H9 (cell line): ENCODE measurements around the gene ABCB1. TPM values are rescaled to one million over a fixed set of nuclear protein-coding genes. Genes with fewer than 3 reads are reported as not detected.

ENCODE experiments used
- DNase-seq: peaks from one replicate; pipeline ENCODE4 v3.0.0-alpha.2; 2017
- H2AFZ ChIP-seq: one replicate; pipeline ENCODE4 v1.6.1; 2013; ENCODE audit warnings: mild to moderate bottlenecking, low read length, control low read depth, moderate library complexity
- H2AK5ac ChIP-seq: 2 replicates; pipeline ENCODE4 v1.6.1; 2013; ENCODE audit warnings: low read length, control low read depth, mixed read lengths; ENCODE audit not compliant: insufficient read length
- H2BK120ac ChIP-seq: one replicate; pipeline ENCODE4 v1.6.1; 2013; ENCODE audit warnings: low read depth, mild to moderate bottlenecking, low read length, control low read depth, inconsistent platforms; ENCODE audit not compliant: poor library complexity, severe bottlenecking
- H2BK12ac ChIP-seq: 2 replicates; pipeline ENCODE4 v1.6.1; 2013; ENCODE audit warnings: low read length, control low read depth, mixed read lengths, low read depth; ENCODE audit not compliant: insufficient read length
- H2BK15ac ChIP-seq: 2 replicates; pipeline ENCODE4 v1.6.1; 2013; ENCODE audit warnings: low read depth, low read length, control low read depth
- H2BK20ac ChIP-seq: one replicate; pipeline ENCODE4 v1.6.1; 2013; ENCODE audit warnings: low read depth, mild to moderate bottlenecking, low read length, control low read depth, inconsistent platforms; ENCODE audit not compliant: poor library complexity, severe bottlenecking
- H2BK5ac ChIP-seq: 2 replicates; pipeline ENCODE4 v1.6.1; 2013; ENCODE audit warnings: low read length, control low read depth, mixed read lengths; ENCODE audit not compliant: insufficient read length
- H3K14ac ChIP-seq: 2 replicates; pipeline ENCODE4 v1.6.1; 2013; ENCODE audit warnings: low read length, control low read depth; ENCODE audit not compliant: insufficient read depth
- H3K18ac ChIP-seq: 2 replicates; pipeline ENCODE4 v1.6.1; 2013; ENCODE audit warnings: low read depth, mild to moderate bottlenecking, mixed read lengths, low read length, control low read depth; ENCODE audit not compliant: insufficient read length
- H3K23ac ChIP-seq: 2 replicates; pipeline ENCODE4 v1.6.1; 2013; ENCODE audit warnings: low read length, control low read depth, mixed read lengths, low read depth; ENCODE audit not compliant: insufficient read length
- H3K23me2 ChIP-seq: 2 replicates; pipeline ENCODE4 v1.6.1; 2013; ENCODE audit warnings: low read depth, mild to moderate bottlenecking, mixed read lengths, low read length, control low read depth; ENCODE audit not compliant: insufficient read length, poor library complexity, severe bottlenecking
- H3K27ac ChIP-seq: 2 replicates; pipeline ENCODE4 v1.5.1; 2013; ENCODE audit warnings: low read length, control low read depth, mixed read lengths, low read depth; ENCODE audit not compliant: insufficient read length
- H3K27me3 ChIP-seq: 2 replicates; pipeline ENCODE4 v1.6.1; 2013; ENCODE audit warnings: low read length, control low read depth, inconsistent platforms; ENCODE audit not compliant: insufficient read depth
- H3K4ac ChIP-seq: 2 replicates; pipeline ENCODE4 v1.6.1; 2013; ENCODE audit warnings: low read depth, mild to moderate bottlenecking, control low read depth, inconsistent platforms, low read length, moderate library complexity
- H3K4me1 ChIP-seq: 2 replicates; pipeline ENCODE4 v1.6.1; 2013; ENCODE audit warnings: low read length, control low read depth, inconsistent platforms; ENCODE audit not compliant: insufficient read depth
- H3K4me2 ChIP-seq: 2 replicates; pipeline ENCODE4 v1.6.1; 2013; ENCODE audit warnings: low read length, control low read depth, mixed read lengths; ENCODE audit not compliant: insufficient read length, insufficient read depth
- H3K56ac ChIP-seq: 2 replicates; pipeline ENCODE4 v1.6.1; 2013; ENCODE audit warnings: low read depth, mild to moderate bottlenecking, mixed read lengths, low read length, control low read depth; ENCODE audit not compliant: insufficient read length
- H3K79me1 ChIP-seq: 2 replicates; pipeline ENCODE4 v1.6.1; 2013; ENCODE audit warnings: low read depth, mild to moderate bottlenecking, moderate library complexity, low read length, control low read depth, inconsistent platforms; ENCODE audit not compliant: insufficient read depth, poor library complexity, severe bottlenecking
- H3K79me2 ChIP-seq: 2 replicates; pipeline ENCODE4 v1.6.1; 2013; ENCODE audit warnings: low read length, control low read depth, inconsistent platforms; ENCODE audit not compliant: insufficient read depth
- H3K9ac ChIP-seq: 2 replicates; pipeline ENCODE4 v1.6.1; 2013; ENCODE audit warnings: low read length, control low read depth, mixed read lengths; ENCODE audit not compliant: insufficient read length; ENCODE audit errors: extremely low read depth
- H3K9me3 ChIP-seq: one replicate; pipeline ENCODE4 v1.6.1; 2013; ENCODE audit warnings: low read depth, low read length, inconsistent platforms; ENCODE audit not compliant: control insufficient read depth
- H3T11ph ChIP-seq: one replicate; pipeline ENCODE4 v1.6.1; 2013; ENCODE audit warnings: mild to moderate bottlenecking, low read length, control low read depth, inconsistent platforms
- H4K20me1 ChIP-seq: one replicate; pipeline ENCODE4 v1.6.1; 2013; ENCODE audit not compliant: control insufficient read depth, insufficient read length, insufficient read depth
- H4K5ac ChIP-seq: 2 replicates; pipeline ENCODE4 v1.6.1; 2013; ENCODE audit warnings: low read depth, mild to moderate bottlenecking, mixed read lengths, low read length, control low read depth; ENCODE audit not compliant: insufficient read length
- H4K8ac ChIP-seq: replicated peaks from 2 replicates; pipeline ENCODE4 v1.6.1; 2013; ENCODE audit warnings: low read length, control low read depth, mixed read lengths, low read depth; ENCODE audit not compliant: insufficient read length
- H4K91ac ChIP-seq: 2 replicates; pipeline ENCODE4 v1.6.1; 2013; ENCODE audit warnings: low read depth, mild to moderate bottlenecking, moderate library complexity, mixed read lengths, low read length, control low read depth; ENCODE audit not compliant: insufficient read length
- H3K27ac Mint-ChIP-seq, 3 experiments: 2 replicates in 2 of 3; 3 replicates in 1 of 3; pipeline ENCODE4 v1.8.0; 2020 to 2021; ENCODE audit warnings: mixed read lengths in 3 of 3, mild to moderate bottlenecking in 1 of 3, moderate library complexity in 1 of 3
- H3K27me3 Mint-ChIP-seq: 2 replicates; pipeline ENCODE4 v1.8.0; 2021; ENCODE audit warnings: low read depth, mild to moderate bottlenecking, moderate library complexity, mixed read lengths
- H3K36me3 Mint-ChIP-seq, 3 experiments: 2 replicates in 2 of 3; 3 replicates in 1 of 3; pipeline ENCODE4 v1.8.0; 2020 to 2021; ENCODE audit warnings: low read depth in 3 of 3, mixed read lengths in 3 of 3; ENCODE audit not compliant: insufficient read depth in 1 of 3
- H3K4me1 Mint-ChIP-seq, 2 experiments: 2 replicates each; pipeline ENCODE4 v1.8.0; 2020; ENCODE audit warnings: mixed read lengths in 2 of 2
- H3K4me3 Mint-ChIP-seq, 2 experiments: 2 replicates in 1 of 2; 3 replicates in 1 of 2; pipeline ENCODE4 v1.8.0; 2020 to 2021; ENCODE audit warnings: mild to moderate bottlenecking in 2 of 2, mixed read lengths in 2 of 2, moderate library complexity in 1 of 2
- H3K9me3 Mint-ChIP-seq, 2 experiments: 2 replicates in 1 of 2; 3 replicates in 1 of 2; pipeline ENCODE4 v1.8.0; 2020; ENCODE audit warnings: mild to moderate bottlenecking in 2 of 2, mixed read lengths in 2 of 2, moderate library complexity in 1 of 2
- CTCF ChIP-seq: fragments of 200-600 bp; sonication (generic); conservative IDR thresholded peaks from 3 replicates; pipeline ENCODE4 v1.8.0; 2021; ENCODE audit warnings: antibody characterized with exemption, mild to moderate bottlenecking
- WGBS: extraction: QIAGEN DNeasy Blood & Tissue Kit; methylation state at CpG from one replicate; pipeline ENCODE4 v1.1.7; 2013; ENCODE audit warnings: missing lambda C conversion rate, low lambda C conversion rate, mixed read lengths; ENCODE audit not compliant: insufficient read length; ENCODE audit errors: extremely low coverage; 5-methylcytosine and 5-hydroxymethylcytosine counted together
- total RNA-seq: library from RNA; stranded (reverse); gene quantifications from 2 replicates; pipeline ENCODE4 v1.2.1, GENCODE V29; 2021

Gene ABCB1
- total RNA-seq, 1 experiment from 2014 or later, result 0.33 TPM

DNA sequence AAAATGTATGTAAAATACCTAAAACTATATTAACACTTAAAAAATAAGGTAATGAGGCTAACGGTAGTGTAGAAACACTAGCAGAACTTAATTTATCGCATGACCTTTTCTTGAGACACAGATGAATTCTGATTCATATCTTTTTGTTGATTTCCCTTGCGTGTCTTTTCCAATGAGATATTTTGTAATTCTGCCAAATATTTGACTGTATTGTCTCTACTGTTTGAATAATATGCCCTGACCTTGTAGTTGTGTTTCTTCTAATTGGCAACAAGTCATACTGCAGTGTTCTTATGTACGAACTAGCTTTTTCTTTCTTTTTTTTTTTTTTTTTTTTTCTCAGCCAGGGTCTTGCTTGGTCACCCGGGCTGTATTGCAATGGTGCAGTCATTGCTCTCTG, 9.2 kb upstream of the ABCB1 start:
- no peak overlapping the region for H3T11ph ChIP-seq
- H3K18ac ChIP-seq, result no peak overlapping the region
- DNase-seq, result no peak
- H3K79me2 ChIP-seq, result no peaks in the 10 kb centered on the region
- TF ChIP-seq CTCF, result no peak
- H4K20me1 ChIP-seq, result no peaks in the 10 kb centered on the region
- WGBS, result no CpG with 5 or more reads among the region's 5 CpGs
- no peak overlapping the region for H2BK120ac ChIP-seq
- H3K4me1 Mint-ChIP-seq, result no peaks in the 10 kb centered on the region
- H3K9ac ChIP-seq, result no peak overlapping the region
- H3K36me3 Mint-ChIP-seq, result no peaks in the 10 kb centered on the region
- no peak overlapping the region for H3K4me2 ChIP-seq
- no peak overlapping the region for H2BK20ac ChIP-seq
- H2AK5ac ChIP-seq, result no peak overlapping the region
- H4K5ac ChIP-seq, result no peak overlapping the region
- H3K27me3 ChIP-seq, result no peaks in the 10 kb centered on the region
- H3K27ac ChIP-seq, result no peak overlapping the region
- no peak overlapping the region for H4K8ac ChIP-seq
- H3K9me3 ChIP-seq, result no peaks in the 10 kb centered on the region
- H2BK5ac ChIP-seq, result no peak overlapping the region
- H3K23ac ChIP-seq, result no peak overlapping the region
- no peak overlapping the region for H2BK12ac ChIP-seq
- no peaks in the 10 kb centered on the region for H3K4me1 ChIP-seq
- no peak overlapping the region for H3K4me3 Mint-ChIP-seq
- no peaks in the 10 kb centered on the region for H3K79me1 ChIP-seq
- no peak overlapping the region for H4K91ac ChIP-seq
- no peak overlapping the region for H2BK15ac ChIP-seq
- H2AFZ ChIP-seq, result no peak overlapping the region
- H3K23me2 ChIP-seq, result no peaks in the 10 kb centered on the region
- H3K9me3 Mint-ChIP-seq, result no peaks in the 10 kb centered on the region
- H3K27ac Mint-ChIP-seq, result no peak overlapping the region
- no peak overlapping the region for H3K14ac ChIP-seq
- H3K56ac ChIP-seq, result no peak overlapping the region
- no peak overlapping the region for H3K4ac ChIP-seq
- 0 out of 2 replicates have a peak, but pooled peaks cover 4% of the 10 kb centered on the region for H3K27me3 Mint-ChIP-seq
